ENCODE measurements around the gene F7. TPM values are rescaled to one million over a fixed set of nuclear protein-coding genes. Genes with fewer than 3 reads are reported as not detected.

F7 gene
- total RNA-seq, 1 donor from 2014 or later, result not detected

DNA sequence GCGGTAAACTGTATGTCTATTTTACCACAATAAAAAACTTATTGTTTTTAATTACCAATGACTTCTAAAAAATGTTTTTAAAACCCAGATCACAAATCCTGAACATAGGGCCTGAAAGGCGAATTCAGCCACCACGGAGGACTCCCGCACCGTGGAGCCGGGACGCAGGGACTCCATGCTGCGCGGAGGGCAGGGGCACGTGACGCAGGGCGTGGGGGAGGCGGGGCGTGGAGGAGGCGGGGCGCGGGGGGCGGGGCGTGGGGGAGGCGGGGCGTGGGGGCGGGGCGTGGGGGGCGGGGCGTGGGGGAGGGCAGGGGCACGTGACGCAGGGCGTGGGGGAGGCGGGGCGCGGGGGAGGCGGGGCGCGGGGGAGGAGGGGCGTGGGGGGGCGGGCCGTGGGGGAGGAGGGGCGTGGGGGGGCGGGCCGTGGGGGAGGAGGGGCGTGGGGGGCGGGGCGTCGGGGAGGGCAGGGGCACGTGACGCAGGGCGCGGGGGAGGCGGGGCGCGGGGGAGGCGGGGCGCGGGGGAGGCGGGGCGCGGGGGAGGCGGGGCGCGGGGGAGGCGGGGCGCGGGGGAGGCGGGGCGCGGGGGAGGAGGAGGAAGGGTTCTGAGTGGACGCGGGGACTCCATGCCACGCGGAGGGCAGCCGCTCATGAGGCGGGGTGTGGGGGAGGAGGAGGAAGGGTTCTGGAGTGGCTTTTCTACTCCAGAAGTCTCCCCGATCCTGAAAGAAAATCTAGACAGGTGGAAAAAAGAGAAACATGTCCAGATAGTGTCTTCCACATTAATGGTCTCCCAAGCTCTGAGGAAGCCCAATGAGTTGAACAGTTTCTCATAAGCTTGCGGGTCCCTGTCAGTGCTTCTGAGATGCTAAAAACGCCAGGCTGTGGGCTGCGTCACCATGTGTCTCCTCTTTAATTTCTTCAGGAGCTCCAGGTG, 48.5 kb downstream of the F7 start:
- peak overlapping the region; percentile 65 for H3K4me3 Mint-ChIP-seq (ENCODE audit: unreplicated experiment)
- H3K36me3 Mint-ChIP-seq (ENCODE audit: unreplicated experiment), result no peaks in the 10 kb centered on the region
- H3K9me3 Mint-ChIP-seq (ENCODE audit: unreplicated experiment), result no peaks in the 10 kb centered on the region
- DNase-seq (ENCODE audit: extremely low spot score, unreplicated experiment), result peak; percentile 88
- H3K27ac Mint-ChIP-seq (ENCODE audit: unreplicated experiment), result peak overlapping the region; percentile 87
- H3K4me1 Mint-ChIP-seq (ENCODE audit: unreplicated experiment), result peaks cover 24% of the 10 kb centered on the region
- TF ChIP-seq, protein P1, sequence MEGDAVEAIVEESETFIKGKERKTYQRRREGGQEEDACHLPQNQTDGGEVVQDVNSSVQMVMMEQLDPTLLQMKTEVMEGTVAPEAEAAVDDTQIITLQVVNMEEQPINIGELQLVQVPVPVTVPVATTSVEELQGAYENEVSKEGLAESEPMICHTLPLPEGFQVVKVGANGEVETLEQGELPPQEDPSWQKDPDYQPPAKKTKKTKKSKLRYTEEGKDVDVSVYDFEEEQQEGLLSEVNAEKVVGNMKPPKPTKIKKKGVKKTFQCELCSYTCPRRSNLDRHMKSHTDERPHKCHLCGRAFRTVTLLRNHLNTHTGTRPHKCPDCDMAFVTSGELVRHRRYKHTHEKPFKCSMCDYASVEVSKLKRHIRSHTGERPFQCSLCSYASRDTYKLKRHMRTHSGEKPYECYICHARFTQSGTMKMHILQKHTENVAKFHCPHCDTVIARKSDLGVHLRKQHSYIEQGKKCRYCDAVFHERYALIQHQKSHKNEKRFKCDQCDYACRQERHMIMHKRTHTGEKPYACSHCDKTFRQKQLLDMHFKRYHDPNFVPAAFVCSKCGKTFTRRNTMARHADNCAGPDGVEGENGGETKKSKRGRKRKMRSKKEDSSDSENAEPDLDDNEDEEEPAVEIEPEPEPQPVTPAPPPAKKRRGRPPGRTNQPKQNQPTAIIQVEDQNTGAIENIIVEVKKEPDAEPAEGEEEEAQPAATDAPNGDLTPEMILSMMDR (IDR thresholded peaks at IDR 0.05), result no peak
- H3K27me3 Mint-ChIP-seq (ENCODE audit: unreplicated experiment), result no peaks in the 10 kb centered on the region

DNA sequence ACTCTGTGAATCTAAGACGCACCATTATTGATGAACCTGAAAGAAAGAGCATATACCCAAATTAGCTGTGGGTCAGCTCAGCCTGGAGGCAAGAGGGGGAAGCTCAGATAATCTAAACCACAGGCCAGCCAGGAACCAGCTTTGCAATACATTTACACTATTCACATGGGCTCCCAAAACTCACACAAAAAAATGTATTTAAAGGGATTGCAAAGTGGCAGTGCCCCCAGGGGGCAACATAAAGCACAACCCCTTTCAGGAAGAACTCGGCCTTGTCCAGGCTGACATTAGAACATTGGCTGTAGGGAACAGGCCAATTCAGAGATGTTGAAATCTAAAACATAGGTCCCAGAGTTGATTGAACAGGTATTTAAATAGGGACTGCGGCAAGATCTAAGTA, 49.6 kb downstream of the F7 start:
- H3K9me3 Mint-ChIP-seq (ENCODE audit: unreplicated experiment), result no peaks in the 10 kb centered on the region
- TF ChIP-seq, protein P1 (IDR thresholded peaks at IDR 0.05), result no peak
- DNase-seq (ENCODE audit: extremely low spot score, unreplicated experiment), result peak; percentile 44
- H3K4me1 Mint-ChIP-seq (ENCODE audit: unreplicated experiment), result peaks cover 24% of the 10 kb centered on the region
- no peak overlapping the region for H3K27ac Mint-ChIP-seq (ENCODE audit: unreplicated experiment)
- H3K4me3 Mint-ChIP-seq (ENCODE audit: unreplicated experiment), result no peak overlapping the region
- no peaks in the 10 kb centered on the region for H3K27me3 Mint-ChIP-seq (ENCODE audit: unreplicated experiment)
- H3K36me3 Mint-ChIP-seq (ENCODE audit: unreplicated experiment), result no peaks in the 10 kb centered on the region

DNA sequence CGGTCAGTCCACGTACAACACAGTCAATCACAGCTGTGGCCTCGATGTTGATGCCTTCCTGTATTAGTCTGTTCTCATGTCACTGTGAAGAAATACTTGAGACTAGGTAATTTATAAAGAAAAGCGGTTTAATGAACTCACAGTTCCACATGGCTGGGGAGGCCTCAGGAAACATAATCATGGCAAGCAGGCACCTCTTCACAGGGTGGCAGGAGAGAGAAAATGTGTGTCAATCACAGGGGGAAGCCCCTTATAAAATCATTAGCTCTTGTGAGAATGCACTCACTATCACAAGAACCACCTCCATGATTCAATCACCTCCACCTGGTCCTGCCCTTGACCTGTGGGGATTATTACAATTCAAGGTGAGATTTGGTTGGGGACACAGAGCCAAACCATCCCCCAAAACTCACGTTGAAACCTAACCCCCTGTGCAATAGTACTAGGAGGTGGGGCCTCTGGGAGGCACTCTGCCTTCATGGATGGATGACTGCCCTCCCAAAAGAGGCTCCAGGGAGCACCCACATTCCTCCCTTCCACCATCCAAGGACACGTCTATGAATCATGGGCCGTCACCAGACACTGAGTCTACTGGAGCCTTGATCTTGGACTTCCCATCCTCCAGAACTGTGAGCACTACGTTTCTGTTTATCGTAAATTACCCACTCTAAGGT, 50.5 kb downstream of the F7 start:
- TF ChIP-seq, protein P1 (IDR thresholded peaks at IDR 0.05), result no peak
- peaks cover 24% of the 10 kb centered on the region for H3K4me1 Mint-ChIP-seq (ENCODE audit: unreplicated experiment)
- peak; percentile 44 for DNase-seq (ENCODE audit: extremely low spot score, unreplicated experiment)
- H3K4me3 Mint-ChIP-seq (ENCODE audit: unreplicated experiment), result no peak overlapping the region
- no peaks in the 10 kb centered on the region for H3K27me3 Mint-ChIP-seq (ENCODE audit: unreplicated experiment)
- H3K36me3 Mint-ChIP-seq (ENCODE audit: unreplicated experiment), result no peaks in the 10 kb centered on the region
- no peak overlapping the region for H3K27ac Mint-ChIP-seq (ENCODE audit: unreplicated experiment)
- no peaks in the 10 kb centered on the region for H3K9me3 Mint-ChIP-seq (ENCODE audit: unreplicated experiment)

DNA sequence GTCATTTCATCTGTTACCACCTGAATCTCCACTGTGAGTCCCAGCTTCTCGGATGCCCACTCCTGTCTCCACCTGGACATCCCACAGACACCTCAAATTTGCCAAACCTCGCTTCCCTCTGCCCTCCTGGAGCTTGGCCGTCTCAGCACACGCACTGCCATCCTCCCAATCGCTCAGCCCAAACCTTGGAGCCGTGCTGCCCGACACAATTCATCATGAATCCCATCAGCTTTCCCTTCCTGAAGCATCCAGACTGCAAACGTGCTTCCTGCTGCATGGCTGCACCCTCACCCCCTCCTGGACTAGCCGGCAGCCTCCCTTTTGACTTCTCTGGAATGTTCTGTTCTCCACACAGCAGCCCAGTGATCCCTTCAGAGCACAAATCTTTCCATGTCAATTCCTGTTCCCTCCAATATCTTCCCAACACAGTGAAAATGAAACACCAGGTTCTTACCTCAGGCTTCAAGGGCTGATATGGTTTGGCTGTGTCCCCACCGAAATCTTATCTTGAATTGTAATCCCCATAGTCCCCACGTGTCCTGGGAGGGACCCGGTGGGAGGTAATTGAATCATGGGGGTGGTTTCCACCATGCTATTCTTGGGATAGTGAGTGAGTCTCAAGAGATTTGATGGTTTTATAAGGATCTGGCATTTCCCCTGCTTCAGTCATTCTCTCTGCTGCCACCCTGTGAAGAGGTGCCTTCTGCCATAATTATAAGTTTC, 51.8 kb downstream of the F7 start:
- peak; percentile 71 for DNase-seq (ENCODE audit: extremely low spot score, unreplicated experiment)
- Mint-ChIP-seq H3K4me1 (ENCODE audit: unreplicated experiment) (peaks cover 20% of the 10 kb centered on the region), H3K36me3 (ENCODE audit: unreplicated experiment) (no peaks in the 10 kb centered on the region), H3K4me3 (ENCODE audit: unreplicated experiment) (no peak overlapping the region), H3K27ac (ENCODE audit: unreplicated experiment) (no peak overlapping the region), H3K27me3 (ENCODE audit: unreplicated experiment) (no peaks in the 10 kb centered on the region), H3K9me3 (ENCODE audit: unreplicated experiment) (no peaks in the 10 kb centered on the region)
- TF ChIP-seq, protein P1 (IDR thresholded peaks at IDR 0.05), result no peak

Data from osteocyte (in vitro differentiated cells).